ENCODE measurements around the gene LNPK.

The LNPK gene

DNA sequence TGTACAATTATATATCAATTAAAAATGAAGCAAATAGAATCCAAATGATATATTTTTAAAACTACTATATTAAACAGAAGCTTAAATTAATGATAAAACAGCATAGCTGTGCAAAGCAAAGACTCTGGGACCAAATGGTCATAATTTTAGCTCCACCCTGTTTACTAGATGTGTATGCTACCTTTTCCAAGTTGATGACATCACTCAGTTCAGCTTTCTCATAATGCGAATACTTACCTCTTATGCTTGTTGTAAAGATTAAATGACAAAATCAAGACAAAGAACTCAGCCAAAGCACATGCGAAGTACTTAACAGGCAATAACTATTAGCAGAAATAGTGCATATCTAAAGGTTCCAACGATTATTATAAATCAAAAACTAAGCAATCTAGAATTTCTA lies 51.6 kb downstream of the LNPK start:
- DNase-seq (ENCODE audit: insufficient read length, low spot score) (no peak), FAIRE-seq (no peak)
- no peak for TF ChIP-seq POLR2A (IDR thresholded peaks at IDR 0.05; ENCODE audit: low read depth, low read length)
- TF ChIP-seq TAF1 (IDR thresholded peaks at IDR 0.05; ENCODE audit: low read depth, low read length): no peak
- TF ChIP-seq PAX5 (IDR thresholded peaks at IDR 0.05; ENCODE audit: insufficient read depth, low read length, severe bottlenecking): no peak
- TF ChIP-seq SPI1 (IDR thresholded peaks at IDR 0.05; ENCODE audit: low read depth, low read length): no peak

DNA sequence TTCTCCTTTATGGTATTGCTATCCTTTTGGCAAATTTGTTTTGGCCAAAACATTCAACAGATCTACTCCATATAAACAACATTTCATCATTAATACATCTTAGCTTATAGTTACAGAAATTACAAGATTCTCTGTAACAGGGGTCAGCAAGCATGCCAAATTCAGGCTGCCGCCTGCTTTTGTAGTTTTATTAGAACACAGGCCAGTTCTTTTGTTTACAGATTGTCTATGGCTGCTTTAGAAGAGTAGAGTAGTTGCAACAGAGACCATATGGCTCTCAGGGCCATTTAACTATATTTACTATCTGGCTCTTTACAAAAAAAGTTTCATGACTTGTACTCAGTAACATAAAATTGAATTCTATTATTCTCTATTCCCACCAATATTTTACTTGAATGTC lies 53.9 kb downstream of the LNPK start:
- no peak for TF ChIP-seq PAX5 (IDR thresholded peaks at IDR 0.05; ENCODE audit: insufficient read depth, low read length, severe bottlenecking)
- no peak for TF ChIP-seq POLR2A (IDR thresholded peaks at IDR 0.05; ENCODE audit: low read depth, low read length)
- TF ChIP-seq POU2F2 (IDR thresholded peaks at IDR 0.05; ENCODE audit: low read depth, low read length): no peak
- TF ChIP-seq POLR2AphosphoS5 (IDR thresholded peaks at IDR 0.05; ENCODE audit: low read depth, low read length): no peak
- no peak for TF ChIP-seq TAF1 (IDR thresholded peaks at IDR 0.05; ENCODE audit: low read depth, low read length)
- no peak for TF ChIP-seq SPI1 (IDR thresholded peaks at IDR 0.05; ENCODE audit: low read depth, low read length)
- FAIRE-seq (no peak), DNase-seq (ENCODE audit: insufficient read length, low spot score) (no peak)

DNA sequence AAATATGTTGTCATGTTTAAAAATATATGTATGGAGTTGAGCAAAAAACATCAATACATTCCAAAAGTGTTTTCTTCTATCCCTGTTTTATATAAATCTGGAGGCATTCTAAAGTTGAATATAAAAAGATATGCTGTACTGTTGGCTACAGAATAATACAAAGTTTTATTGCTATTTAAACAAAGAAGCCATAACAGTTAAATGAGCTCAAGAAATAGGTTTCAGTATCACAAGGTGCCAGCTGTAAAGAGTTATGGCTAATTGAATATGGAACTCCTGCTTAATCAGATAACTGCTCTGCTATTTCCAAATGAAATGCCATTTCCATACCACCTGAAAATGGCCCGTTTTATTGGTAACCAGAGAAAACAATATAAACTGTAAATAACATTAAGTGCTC lies 55.0 kb downstream of the LNPK start:
- no peak for TF ChIP-seq POLR2AphosphoS5 (IDR thresholded peaks at IDR 0.05; ENCODE audit: low read depth, low read length)
- FAIRE-seq (no peak), DNase-seq (ENCODE audit: insufficient read length, low spot score) (no peak)

DNA sequence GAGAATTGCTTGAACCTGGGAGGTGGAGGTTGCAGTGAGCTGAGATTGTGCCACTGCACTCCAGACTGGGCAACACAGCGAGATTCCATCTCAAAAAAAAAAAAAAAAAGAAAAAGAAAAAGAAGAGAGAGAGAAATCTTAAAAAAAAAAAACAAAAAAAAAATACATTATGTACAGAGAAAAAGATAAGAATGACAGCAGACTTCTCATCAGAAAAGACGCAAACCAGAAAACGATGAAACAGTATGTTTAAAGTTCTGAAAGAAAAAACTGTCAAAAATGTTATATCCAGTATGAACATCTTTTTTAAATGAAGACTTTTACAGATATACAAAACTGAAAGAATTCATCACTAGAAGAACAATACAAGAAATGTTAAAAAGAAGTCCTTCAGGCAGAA lies 60.4 kb downstream of the LNPK start:
- no peak for DNase-seq (ENCODE audit: insufficient read length, low spot score)
- no peak for FAIRE-seq
- no peak for TF ChIP-seq POLR2AphosphoS5 (IDR thresholded peaks at IDR 0.05; ENCODE audit: low read depth, low read length)
- no peak for TF ChIP-seq POLR2A (IDR thresholded peaks at IDR 0.05; ENCODE audit: low read depth, low read length)
- TF ChIP-seq TAF1 (IDR thresholded peaks at IDR 0.05; ENCODE audit: low read depth, low read length): no peak
- no peak for TF ChIP-seq POU2F2 (IDR thresholded peaks at IDR 0.05; ENCODE audit: low read depth, low read length)
- TF ChIP-seq SPI1 (IDR thresholded peaks at IDR 0.05; ENCODE audit: low read depth, low read length): no peak
- TF ChIP-seq PAX5 (IDR thresholded peaks at IDR 0.05; ENCODE audit: insufficient read depth, low read length, severe bottlenecking): no peak

DNA sequence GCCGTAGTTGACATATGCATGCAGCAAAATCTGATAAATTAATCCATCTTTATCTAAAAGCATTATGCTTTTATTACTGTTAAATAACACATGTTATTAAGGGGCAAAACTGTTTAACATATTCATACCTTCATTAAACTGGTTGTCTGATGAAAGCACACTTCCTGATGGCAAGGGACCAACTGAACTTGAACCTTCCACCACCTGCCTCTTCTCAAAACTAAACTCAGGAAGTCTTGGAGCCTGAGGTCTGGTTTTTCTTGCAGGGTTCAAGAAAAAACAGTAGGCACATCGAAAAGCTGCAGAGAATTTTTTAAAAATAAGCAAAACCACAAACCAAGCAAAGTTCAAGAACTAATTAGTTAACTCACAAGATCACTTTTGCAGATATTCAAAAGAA lies 64.9 kb downstream of the LNPK start:
- no peak for TF ChIP-seq POLR2AphosphoS5 (IDR thresholded peaks at IDR 0.05; ENCODE audit: low read depth, low read length)
- no peak for TF ChIP-seq POU2F2 (IDR thresholded peaks at IDR 0.05; ENCODE audit: low read depth, low read length)
- TF ChIP-seq SPI1 (IDR thresholded peaks at IDR 0.05; ENCODE audit: low read depth, low read length): no peak
- no peak for TF ChIP-seq TAF1 (IDR thresholded peaks at IDR 0.05; ENCODE audit: low read depth, low read length)
- TF ChIP-seq PAX5 (IDR thresholded peaks at IDR 0.05; ENCODE audit: insufficient read depth, low read length, severe bottlenecking): no peak
- TF ChIP-seq POLR2A (IDR thresholded peaks at IDR 0.05; ENCODE audit: low read depth, low read length): no peak
- DNase-seq (ENCODE audit: insufficient read length, low spot score) (no peak), FAIRE-seq (no peak)

DNA sequence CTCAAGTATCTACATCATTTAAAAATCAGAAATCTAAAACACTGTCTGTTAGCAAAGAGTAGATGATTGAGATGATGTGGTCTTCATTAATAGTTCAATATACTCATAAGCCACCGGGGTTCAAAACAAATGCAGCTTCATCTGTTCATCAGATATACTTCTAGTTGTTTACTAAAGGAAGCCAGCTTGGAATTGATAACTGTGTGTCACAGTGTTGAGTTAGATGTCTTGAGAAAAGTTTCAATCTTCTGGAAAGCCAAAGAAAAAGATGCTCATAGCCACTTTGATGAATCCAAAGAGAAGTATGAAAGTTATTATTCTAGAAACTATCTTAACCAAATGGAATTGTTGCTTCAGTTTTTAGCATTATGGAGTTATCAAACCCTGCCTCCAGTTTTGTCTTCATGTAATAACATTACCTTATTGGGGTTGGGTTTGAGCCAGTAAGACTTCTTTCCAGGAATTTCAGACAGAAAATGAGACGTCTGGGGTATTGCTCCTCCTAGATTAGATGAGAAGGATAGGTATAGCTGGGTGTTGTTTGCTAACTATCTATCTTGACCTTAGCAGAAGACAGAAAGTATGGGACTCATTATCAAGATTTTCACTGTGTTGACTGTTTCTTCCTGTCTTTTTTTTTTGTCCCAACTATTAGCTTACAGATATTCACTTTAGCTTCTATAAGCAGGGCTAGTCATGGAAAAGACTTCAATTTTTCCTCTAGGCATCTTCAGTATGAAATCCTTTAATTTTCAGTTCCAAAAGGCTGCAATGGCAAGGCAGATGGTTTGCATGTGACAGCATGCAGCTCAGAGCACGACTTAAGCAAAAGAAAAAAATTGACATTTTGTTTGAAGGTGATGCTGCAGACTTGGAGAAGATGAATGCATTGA lies 66.5 kb downstream of the LNPK start:
- no peak for DNase-seq (ENCODE audit: insufficient read length, low spot score)
- no peak for FAIRE-seq
- TF ChIP-seq SPI1 (IDR thresholded peaks at IDR 0.05; ENCODE audit: low read depth, low read length): no peak

DNA sequence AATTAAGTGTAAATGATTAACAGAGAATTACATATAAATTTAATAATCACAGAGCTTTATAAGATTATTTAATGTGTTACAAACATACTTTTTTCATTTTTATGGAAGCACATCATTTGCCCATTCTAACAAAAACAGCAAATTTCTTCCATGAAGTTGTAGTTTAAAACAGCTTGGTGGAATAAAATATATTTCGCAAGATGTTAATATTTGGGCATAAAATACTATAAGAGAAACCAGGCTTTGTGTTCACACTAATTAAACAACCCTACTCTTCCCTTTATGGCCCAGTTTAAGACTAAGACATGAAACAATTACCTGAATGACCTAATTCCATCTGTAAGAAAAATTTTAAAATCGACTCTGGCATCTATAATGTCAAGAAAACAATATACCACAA lies 69.4 kb downstream of the LNPK start:
- DNase-seq (ENCODE audit: insufficient read length, low spot score) (no peak), FAIRE-seq (no peak)
- no peak for TF ChIP-seq POLR2AphosphoS5 (IDR thresholded peaks at IDR 0.05; ENCODE audit: low read depth, low read length)
- no peak for TF ChIP-seq POU2F2 (IDR thresholded peaks at IDR 0.05; ENCODE audit: low read depth, low read length)
- no peak for TF ChIP-seq SPI1 (IDR thresholded peaks at IDR 0.05; ENCODE audit: low read depth, low read length)
- no peak for TF ChIP-seq POLR2A (IDR thresholded peaks at IDR 0.05; ENCODE audit: low read depth, low read length)
- TF ChIP-seq PAX5 (IDR thresholded peaks at IDR 0.05; ENCODE audit: insufficient read depth, low read length, severe bottlenecking): no peak
- TF ChIP-seq TAF1 (IDR thresholded peaks at IDR 0.05; ENCODE audit: low read depth, low read length): no peak

DNA sequence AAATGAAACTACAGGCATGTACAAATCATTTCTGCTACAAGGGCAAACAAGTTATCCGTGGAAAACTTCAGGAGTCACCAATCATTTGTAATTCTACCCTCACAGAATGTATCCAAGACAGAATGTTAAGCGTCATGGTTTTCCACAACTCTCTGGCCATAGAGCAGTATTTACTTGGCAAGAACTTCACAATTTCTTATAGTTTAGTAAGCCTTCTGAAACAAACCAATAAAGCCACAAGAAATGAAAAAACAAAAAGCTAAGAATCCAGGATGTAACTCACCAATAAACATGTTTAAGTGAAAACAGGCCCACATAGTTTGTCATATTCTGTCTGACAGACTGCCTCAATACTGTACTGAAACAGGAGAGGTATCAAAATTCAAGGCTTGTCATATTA lies 70.3 kb downstream of the LNPK start:
- TF ChIP-seq TAF1 (IDR thresholded peaks at IDR 0.05; ENCODE audit: low read depth, low read length) (no peak), PAX5 (IDR thresholded peaks at IDR 0.05; ENCODE audit: insufficient read depth, low read length, severe bottlenecking) (no peak), SPI1 (IDR thresholded peaks at IDR 0.05; ENCODE audit: low read depth, low read length) (no peak), POLR2AphosphoS5 (IDR thresholded peaks at IDR 0.05; ENCODE audit: low read depth, low read length) (no peak), POU2F2 (IDR thresholded peaks at IDR 0.05; ENCODE audit: low read depth, low read length) (no peak), POLR2A (IDR thresholded peaks at IDR 0.05; ENCODE audit: low read depth, low read length) (no peak)
- FAIRE-seq: no peak
- DNase-seq (ENCODE audit: insufficient read length, low spot score): no peak

DNA sequence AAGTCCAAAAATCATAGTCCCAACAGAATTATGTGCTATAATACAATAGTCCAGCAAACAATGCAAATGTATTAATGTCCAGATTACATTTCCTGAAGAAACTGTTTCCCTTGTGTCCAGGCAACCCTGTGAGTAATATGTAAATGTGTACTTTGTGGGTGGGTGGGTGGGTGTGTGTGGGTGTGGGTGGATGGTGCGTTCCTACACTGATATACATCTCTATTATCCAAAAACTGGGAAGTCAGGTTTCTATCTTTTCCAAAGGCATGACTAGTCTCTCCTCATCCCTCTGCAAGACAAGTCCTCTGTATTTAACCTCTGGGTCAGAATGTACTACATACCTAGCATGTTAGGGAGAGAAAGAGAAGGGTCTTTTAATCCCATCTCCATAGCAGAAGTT lies 71.6 kb downstream of the LNPK start:
- DNase-seq (ENCODE audit: insufficient read length, low spot score): no peak
- no peak for FAIRE-seq

DNA sequence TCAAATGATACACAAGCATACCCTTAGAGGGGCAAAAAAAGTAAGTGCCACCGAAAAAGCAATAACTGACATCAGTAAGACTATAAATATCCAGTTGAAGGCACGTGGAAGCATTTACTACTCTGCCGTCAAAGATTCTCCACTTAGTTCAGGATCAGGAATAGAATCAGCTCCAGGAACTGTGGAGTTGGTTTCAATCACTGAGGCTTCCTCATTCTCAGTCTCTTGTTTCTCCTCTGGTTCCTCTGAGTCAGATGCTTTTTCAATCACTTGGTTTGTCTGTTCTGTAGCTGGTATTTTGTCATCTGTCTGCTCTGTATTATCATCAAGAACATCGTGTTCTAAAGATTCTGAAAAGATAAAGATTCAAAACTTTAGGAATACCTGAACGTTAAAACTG lies 72.2 kb downstream of the LNPK start:
- no peak for DNase-seq (ENCODE audit: insufficient read length, low spot score)
- FAIRE-seq: no peak
- no peak for TF ChIP-seq POLR2A (IDR thresholded peaks at IDR 0.05; ENCODE audit: low read depth, low read length)
- no peak for TF ChIP-seq SPI1 (IDR thresholded peaks at IDR 0.05; ENCODE audit: low read depth, low read length)
- no peak for TF ChIP-seq POLR2AphosphoS5 (IDR thresholded peaks at IDR 0.05; ENCODE audit: low read depth, low read length)

More for the DNA sequence above, 71.6 kb downstream of the LNPK start:
- TF ChIP-seq SPI1 (IDR thresholded peaks at IDR 0.05; ENCODE audit: low read depth, low read length) (no peak), POU2F2 (IDR thresholded peaks at IDR 0.05; ENCODE audit: low read depth, low read length) (no peak), POLR2A (IDR thresholded peaks at IDR 0.05; ENCODE audit: low read depth, low read length) (no peak), POLR2AphosphoS5 (IDR thresholded peaks at IDR 0.05; ENCODE audit: low read depth, low read length) (no peak), PAX5 (IDR thresholded peaks at IDR 0.05; ENCODE audit: insufficient read depth, low read length, severe bottlenecking) (no peak), TAF1 (IDR thresholded peaks at IDR 0.05; ENCODE audit: low read depth, low read length) (no peak)
